ENCODE results near the gene SGMS1.

SGMS1 gene

GRCh38 chr10:50631052-50631451 lies 7.3 kb upstream of the SGMS1 start:
- TF ChIP-seq CTCF (IDR thresholded peaks at IDR 0.05; ENCODE audit: borderline replicate concordance, control extremely low read depth, extremely low read depth, insufficient read depth, missing control alignments), result no peak
- in situ Hi-C loops (cut with MboI; ENCODE audit: low sequenced_read_pairs, unreplicated experiment), result no loop called here
- no peak for DNase-seq (ENCODE audit: low spot score)

- no peak for DNase-seq (ENCODE audit: low spot score)
- in situ Hi-C loops (cut with MboI; ENCODE audit: low sequenced_read_pairs, unreplicated experiment), result no loop called here
- TF ChIP-seq CTCF (IDR thresholded peaks at IDR 0.05; ENCODE audit: borderline replicate concordance, control extremely low read depth, extremely low read depth, insufficient read depth, missing control alignments), result no peak
Observed at GRCh38 chr10:50629495-50630122, 5.9 kb upstream of the SGMS1 start.

- DNase-seq (ENCODE audit: low spot score), result no peak
- no peak for TF ChIP-seq CTCF (IDR thresholded peaks at IDR 0.05; ENCODE audit: borderline replicate concordance, control extremely low read depth, extremely low read depth, insufficient read depth, missing control alignments)
- in situ Hi-C loops (cut with MboI; ENCODE audit: low sequenced_read_pairs, unreplicated experiment), result no loop called here
Observed at GRCh38 chr10:50627896-50628295, 4.1 kb upstream of the SGMS1 start.

- no peak for TF ChIP-seq CTCF (IDR thresholded peaks at IDR 0.05; ENCODE audit: borderline replicate concordance, control extremely low read depth, extremely low read depth, insufficient read depth, missing control alignments)
- in situ Hi-C loops (cut with MboI; ENCODE audit: low sequenced_read_pairs, unreplicated experiment), result no loop called here
- DNase-seq (ENCODE audit: low spot score), result no peak
Observed at GRCh38 chr10:50627443-50627842, 3.7 kb upstream of the SGMS1 start.

GRCh38 chr10:50625649-50626132 lies 1.9 kb upstream of the SGMS1 start:
- in situ Hi-C loops (cut with MboI; ENCODE audit: low sequenced_read_pairs, unreplicated experiment), result no loop called here
- no peak for TF ChIP-seq CTCF (IDR thresholded peaks at IDR 0.05; ENCODE audit: borderline replicate concordance, control extremely low read depth, extremely low read depth, insufficient read depth, missing control alignments)
- DNase-seq (ENCODE audit: low spot score), result no peak

GRCh38 chr10:50624866-50625501 lies 1.2 kb upstream of the SGMS1 start:
- in situ Hi-C loops (cut with MboI; ENCODE audit: low sequenced_read_pairs, unreplicated experiment), result no loop called here

More at GRCh38 chr10:50624866-50625501, 1.2 kb upstream of the SGMS1 start:
- DNase-seq (ENCODE audit: low spot score), result peak; percentile 87
- TF ChIP-seq CTCF (IDR thresholded peaks at IDR 0.05; ENCODE audit: borderline replicate concordance, control extremely low read depth, extremely low read depth, insufficient read depth, missing control alignments), result peak; percentile 40

Measured in GM13976 (cell line).